CD14-positive monocyte (primary cell): Measurements from ENCODE around the gene NUP107. TPM values are rescaled to one million over a fixed set of nuclear protein-coding genes. Genes with fewer than 3 reads are reported as not detected.
A peak's percentile ranks its signal among the peaks of the same experiment; 100 is the strongest.

Experiments
- DNase-seq, 3 donors: peaks; one replicate each; pipeline ENCODE4 v3.0.0-alpha.2; 2011 to 2022
- H2AFZ ChIP-seq: 2 replicates; pipeline ENCODE4 v1.6.0; 2012; ENCODE audit warnings: mild to moderate bottlenecking, low read depth, low read length, inconsistent platforms; ENCODE audit not compliant: insufficient read depth, poor library complexity, severe bottlenecking
- H3K27ac ChIP-seq, 2 donors: 1 replicate in 1 of 2; 2 replicates in 1 of 2; pipeline ENCODE4 v1.5.1; 2012 to 2013; ENCODE audit warnings: low read length in 2 of 2, control low read depth in 1 of 2, inconsistent platforms in 1 of 2, low read depth in 1 of 2, mild to moderate bottlenecking in 1 of 2
- H3K27me3 ChIP-seq, 2 donors: one replicate each; pipeline versions ENCODE4 v1.6.0 to v1.6.1; 2011 to 2013; ENCODE audit warnings: low read length in 2 of 2; ENCODE audit not compliant: control insufficient read depth in 2 of 2, insufficient read depth in 2 of 2
- H3K36me3 ChIP-seq, 2 donors: replicated peaks in 1 of 2; 1 replicate in 1 of 2; 2 replicates in 1 of 2; pipeline versions ENCODE4 v1.5.1 to v1.6.1; 2012 to 2013; ENCODE audit warnings: low read length in 2 of 2, control low read depth in 1 of 2, inconsistent platforms in 1 of 2, mild to moderate bottlenecking in 1 of 2; ENCODE audit not compliant: insufficient read depth in 2 of 2, control insufficient read depth in 1 of 2
- H3K4me1 ChIP-seq, 2 donors: 1 replicate in 1 of 2; 2 replicates in 1 of 2; pipeline versions ENCODE4 v1.5.1 to v1.6.1; 2012 to 2013; ENCODE audit warnings: low read length in 2 of 2, control low read depth in 1 of 2, inconsistent platforms in 1 of 2, mild to moderate bottlenecking in 1 of 2, moderate library complexity in 1 of 2; ENCODE audit not compliant: insufficient read depth in 2 of 2, control insufficient read depth in 1 of 2
- H3K4me2 ChIP-seq: replicated peaks from 2 replicates; pipeline ENCODE3; 2012; ENCODE audit warnings: low read length, moderate library complexity, mild to moderate bottlenecking; ENCODE audit not compliant: poor library complexity, severe bottlenecking; ENCODE audit errors: extremely low read depth
- H3K4me3 ChIP-seq, 3 experiments: fragments of 200-600 bp in 1 of 3; sonication (generic) in 1 of 3; replicated peaks in 1 of 3; 1 replicate in 2 of 3; 2 replicates in 1 of 3; pipeline ENCODE4 v1.5.1; 2011 to 2013; ENCODE audit warnings: low read length in 3 of 3, mild to moderate bottlenecking in 3 of 3, control low read depth in 2 of 3, low read depth in 2 of 3, inconsistent platforms in 1 of 3, moderate library complexity in 1 of 3
- H3K79me2 ChIP-seq: 2 replicates; pipeline ENCODE4 v1.6.0; 2012; ENCODE audit warnings: mild to moderate bottlenecking, control low read depth, inconsistent platforms, low read length, moderate library complexity; ENCODE audit not compliant: insufficient read depth
- H3K9ac ChIP-seq: 2 replicates; pipeline ENCODE4 v1.6.0; 2017; ENCODE audit warnings: low read length, mild to moderate bottlenecking; ENCODE audit not compliant: insufficient read depth, poor library complexity, severe bottlenecking
- H3K9me3 ChIP-seq, 2 donors: replicated peaks in 1 of 2; 1 replicate in 1 of 2; 2 replicates in 1 of 2; pipeline versions ENCODE4 v1.5.1 to v1.6.1; 2012 to 2013; ENCODE audit warnings: low read length in 2 of 2, control low read depth in 1 of 2; ENCODE audit not compliant: control insufficient read depth in 1 of 2, insufficient read depth in 1 of 2
- H4K20me1 ChIP-seq: 2 replicates; pipeline ENCODE4 v1.6.0; 2012; ENCODE audit warnings: mild to moderate bottlenecking, low read length, control low read depth, moderate library complexity; ENCODE audit not compliant: insufficient read depth
- H3K27ac Mint-ChIP-seq, 7 donors: one replicate each; pipeline ENCODE4 v1.8.0; 2020; ENCODE audit warnings: mild to moderate bottlenecking in 7 of 7, mixed read lengths in 7 of 7, moderate library complexity in 6 of 7, inconsistent platforms in 2 of 7
- H3K27me3 Mint-ChIP-seq, 3 donors: one replicate each; pipeline ENCODE4 v1.8.0; 2021 to 2022; ENCODE audit warnings: low read depth in 3 of 3, mild to moderate bottlenecking in 3 of 3, mixed read lengths in 3 of 3, moderate library complexity in 3 of 3, inconsistent platforms in 1 of 3
- H3K36me3 Mint-ChIP-seq, 2 donors: one replicate each; pipeline ENCODE4 v1.8.0; 2020; ENCODE audit warnings: mixed read lengths in 2 of 2, inconsistent platforms in 1 of 2, mild to moderate bottlenecking in 1 of 2
- H3K4me1 Mint-ChIP-seq: one replicate; pipeline ENCODE4 v1.8.0; 2020; ENCODE audit warnings: mild to moderate bottlenecking, mixed read lengths
- H3K4me3 Mint-ChIP-seq, 2 donors: one replicate each; pipeline ENCODE4 v1.8.0; 2020; ENCODE audit warnings: mild to moderate bottlenecking in 2 of 2, mixed read lengths in 2 of 2, moderate library complexity in 1 of 2
- H3K9me3 Mint-ChIP-seq, 7 donors: one replicate each; pipeline ENCODE4 v1.8.0; 2020 to 2022; ENCODE audit warnings: mixed read lengths in 7 of 7, mild to moderate bottlenecking in 6 of 7, moderate library complexity in 6 of 7, inconsistent platforms in 2 of 7
- CTCF ChIP-seq: fragments of 200-600 bp; IDR thresholded peaks from one replicate; pipeline ENCODE4 v1.8.0; 2022; ENCODE audit warnings: antibody characterized with exemption, mild to moderate bottlenecking
- WGBS: methylation state at CpG from one replicate; pipeline ENCODE4 v1.1.5; 2013; ENCODE audit warnings: missing lambda C conversion rate; ENCODE audit not compliant: insufficient coverage; 5-methylcytosine and 5-hydroxymethylcytosine counted together
- intact Hi-C, 2 donors: fragments of 100-400 bp; cut with micrococcal nuclease; formaldehyde crosslinking; loops; one replicate each; pipeline versions ENCODE4 v1.15.0 to v1.15.1; 2023
- polyA plus RNA-seq, 3 donors: library from polyadenylated mRNA; depleted of rRNA in 1 of 3; unstranded in 2 of 3; stranded (reverse) in 1 of 3; fragments of 300-500 nt in 2 of 3; fragments of >200 nt in 1 of 3; fragmentation: Illumina TruSeq in 2 of 3; gene quantifications; 1 replicate in 2 of 3; 2 replicates in 1 of 3; pipeline ENCODE4 v1.2.3, GENCODE V29; 2012 to 2021

The NUP107 gene
- polyA plus RNA-seq, 3 donors: 6.7 to 20.5 (median 10.7) TPM

DNA sequence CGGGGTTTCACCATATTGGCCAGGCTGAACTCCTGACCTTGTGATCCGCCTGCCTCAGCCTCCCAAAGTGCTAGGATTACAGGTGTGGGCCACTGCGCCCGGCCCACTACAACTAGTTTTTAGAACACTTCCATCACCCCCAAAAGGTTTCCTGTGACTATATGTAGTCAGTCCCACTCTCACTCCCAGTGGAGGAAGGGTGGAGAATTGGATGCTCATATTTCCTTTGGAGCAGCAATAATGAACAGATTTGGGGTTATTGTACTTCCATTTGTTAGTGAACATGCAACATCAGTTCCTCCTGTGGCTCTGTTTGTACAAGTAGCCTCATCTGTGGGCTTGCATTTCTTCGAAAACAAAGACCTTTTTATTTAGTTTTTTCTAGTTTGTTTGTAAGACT, 40.3 kb upstream of the NUP107 start:
- no peaks in the 10 kb centered on the region for H3K4me1 ChIP-seq
- H3K27me3 Mint-ChIP-seq: no peaks in the 10 kb centered on the region
- no peaks in the 10 kb centered on the region for H3K9me3 Mint-ChIP-seq
- H3K36me3 ChIP-seq: peaks cover 18 to 63% of the 10 kb centered on the region in 2 donors
- intact Hi-C loops: no loop called here
- H3K9me3 ChIP-seq: no peaks in the 10 kb centered on the region
- DNase-seq: no peak
- no peak overlapping the region for H3K9ac ChIP-seq
- WGBS: 100% methylated on average over 2 of the region's 5 CpGs
- no peak for TF ChIP-seq CTCF
- peak overlapping the region in 1 of 2 donors; percentile 21 for H3K27ac ChIP-seq
- no peak overlapping the region for H3K4me3 Mint-ChIP-seq
- H3K27me3 ChIP-seq: no peaks in the 10 kb centered on the region
- no peak overlapping the region for H3K4me3 ChIP-seq
- peaks cover 7% of the 10 kb centered on the region for H3K4me1 Mint-ChIP-seq
- H3K36me3 Mint-ChIP-seq: peaks cover 30 to 52% of the 10 kb centered on the region in 2 donors
- H2AFZ ChIP-seq: no peak overlapping the region
- peaks cover 100% of the 10 kb centered on the region for H4K20me1 ChIP-seq
- peaks cover 100% of the 10 kb centered on the region for H3K79me2 ChIP-seq
- H3K27ac Mint-ChIP-seq: peak overlapping the region in 4 of 7 donors; percentile 55 to 84 (median 66)
- H3K4me2 ChIP-seq: no peak overlapping the region

- Mint-ChIP-seq H3K9me3 (no peaks in the 10 kb centered on the region), H3K27ac (peak overlapping the region in 3 of 7 donors; percentile 10 to 69 (median 60)), H3K27me3 (no peaks in the 10 kb centered on the region), H3K4me1 (peaks cover 6% of the 10 kb centered on the region), H3K4me3 (no peak overlapping the region), H3K36me3 (peaks cover 31 to 58% of the 10 kb centered on the region in 2 donors)
- H3K9ac ChIP-seq: no peak overlapping the region
- peaks cover 25 to 69% of the 10 kb centered on the region in 2 donors for H3K36me3 ChIP-seq
- H3K4me1 ChIP-seq: no peaks in the 10 kb centered on the region
- TF ChIP-seq CTCF: no peak
- WGBS: 67% methylated on average over 1 of the region's 1 CpG
- intact Hi-C loops: no loop called here
- peak in 1 of 3 donors; percentile 36 for DNase-seq
- H3K27me3 ChIP-seq: no peaks in the 10 kb centered on the region
- H3K27ac ChIP-seq: peak overlapping the region in 1 of 2 donors; percentile 51
- H2AFZ ChIP-seq: no peak overlapping the region
- no peak overlapping the region for H3K4me3 ChIP-seq
- H3K9me3 ChIP-seq: no peaks in the 10 kb centered on the region
- H4K20me1 ChIP-seq: peaks cover 100% of the 10 kb centered on the region
- peaks cover 100% of the 10 kb centered on the region for H3K79me2 ChIP-seq
- H3K4me2 ChIP-seq: no peak overlapping the region
Measured at GRCh38 chr12:68647507-68647906, 39.3 kb upstream of the NUP107 start.
